Measurements from ENCODE around the gene TTYH1. TPM values are rescaled to one million over a fixed set of nuclear protein-coding genes. Genes with fewer than 3 reads are reported as not detected.
"Not testable (repeated sequence)": the region's sequence is repeated elsewhere in the genome, so short reads cannot be mapped to it uniquely, and the experiment has no call there.

Gene TTYH1
- polyA plus RNA-seq, 1 donor = 3.9 TPM

- no peak for DNase-seq (ENCODE audit: low read depth)
Observed at GRCh38 chr19:54459282-54460229, 44.3 kb downstream of the TTYH1 start.

- no peak for DNase-seq (ENCODE audit: low read depth)
Observed at GRCh38 chr19:54460230-54461005, 45.2 kb downstream of the TTYH1 start.

DNA sequence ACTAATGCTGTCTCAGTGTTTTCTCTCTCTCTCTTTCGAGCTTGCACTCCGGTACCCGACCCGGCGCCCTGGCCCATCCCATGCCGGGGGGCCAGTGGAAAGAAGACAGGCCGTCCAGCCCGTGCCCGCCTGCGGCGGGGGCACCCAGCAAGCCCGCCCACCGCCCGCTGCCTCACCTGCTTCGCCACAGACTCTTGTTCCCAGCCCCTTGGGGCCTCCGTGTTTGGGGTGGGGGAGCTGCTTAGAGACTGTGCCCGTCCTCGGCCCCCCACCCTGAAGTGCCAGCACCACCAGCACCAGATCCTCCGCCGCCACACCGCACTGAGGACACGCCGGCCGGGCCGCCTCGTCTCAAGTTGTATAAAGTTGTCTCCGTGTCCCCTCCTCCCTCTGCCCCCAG is 45.9 kb downstream of the TTYH1 start:
- no peak for DNase-seq (ENCODE audit: low read depth)

GRCh38 chr19:54461613-54462012 is 46.3 kb downstream of the TTYH1 start:
- no peak for DNase-seq (ENCODE audit: low read depth)

- no peak for DNase-seq (ENCODE audit: low read depth)
Observed at GRCh38 chr19:54462047-54462654, 46.9 kb downstream of the TTYH1 start.

GRCh38 chr19:54462655-54463530 is 47.6 kb downstream of the TTYH1 start:
- no peak for DNase-seq (ENCODE audit: low read depth)

GRCh38 chr19:54463531-54464043 is 48.3 kb downstream of the TTYH1 start, which contains the start of gene LENG9:
Gene LENG9, minus strand, starts transcription at chr19:54463778. Its CDS starts 252 bp downstream, at chr19:54463526.
- peak; percentile 86 for DNase-seq (ENCODE audit: low read depth)

DNA sequence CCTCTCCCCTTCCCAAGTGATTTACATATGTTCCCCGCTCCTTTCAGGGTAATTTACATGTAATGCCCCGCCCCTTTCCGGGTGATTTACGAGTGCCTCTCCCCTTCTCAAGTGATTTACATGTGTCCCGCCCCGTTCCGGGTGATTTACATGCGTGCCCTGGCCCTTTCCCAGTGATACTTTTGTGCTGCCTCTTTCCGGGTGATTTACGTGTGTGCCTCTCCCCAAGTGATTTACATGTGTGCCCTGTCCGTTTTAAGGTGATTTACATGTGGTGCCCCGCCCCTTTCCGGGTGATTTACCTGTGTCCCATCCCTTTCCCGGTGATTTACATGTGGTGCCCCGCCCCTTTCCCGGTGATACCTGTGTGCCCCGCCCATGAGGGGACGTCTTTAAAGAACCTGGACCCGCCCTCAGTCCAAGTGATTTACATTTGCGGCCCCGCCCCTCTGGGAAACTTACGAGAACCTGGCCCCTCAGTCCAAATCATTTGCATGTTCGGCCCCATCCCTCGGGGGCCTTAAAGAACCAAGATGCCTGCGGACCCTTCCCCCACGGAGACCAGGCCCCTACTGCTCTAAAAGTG is 48.9 kb downstream of the TTYH1 start:
- no peak for DNase-seq (ENCODE audit: low read depth)

GRCh38 chr19:54464630-54465425 is 49.6 kb downstream of the TTYH1 start:
- DNase-seq (ENCODE audit: low read depth) = no peak

DNA sequence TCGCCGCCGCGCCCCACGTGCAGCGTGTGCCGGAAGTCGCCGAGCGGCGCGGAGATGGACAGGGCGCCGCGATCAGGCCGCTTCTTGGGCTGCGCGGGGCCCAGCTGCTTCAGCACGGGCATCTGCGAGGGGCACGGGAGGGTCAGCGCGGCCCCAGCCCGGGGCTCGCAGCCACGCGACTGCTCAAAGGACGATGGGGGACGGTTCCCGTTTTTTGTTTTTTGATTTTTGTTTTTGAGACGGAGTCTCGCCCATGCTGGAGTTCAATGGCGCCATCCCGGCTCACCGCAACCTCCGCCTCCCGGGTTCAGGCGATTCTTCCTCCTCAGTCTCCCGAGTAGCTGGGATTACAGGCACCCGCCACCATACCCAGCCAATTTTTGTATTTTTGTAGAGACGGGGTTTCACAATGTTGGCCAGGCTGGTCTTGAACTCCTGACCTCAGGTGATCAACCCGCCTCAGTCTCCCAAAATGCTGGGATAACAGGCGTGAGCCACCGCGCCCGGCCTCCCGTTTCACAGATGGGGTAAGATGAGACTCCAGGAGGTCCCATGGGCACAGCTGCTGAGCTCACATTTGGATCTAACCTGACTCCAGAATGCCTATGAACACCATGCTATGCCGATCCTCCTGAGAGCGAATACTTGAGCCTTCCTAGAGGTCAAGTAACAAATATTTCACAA is 50.3 kb downstream of the TTYH1 start:
- DNase-seq (ENCODE audit: low read depth) = no peak

- not testable (repeated sequence) for DNase-seq (ENCODE audit: low read depth)
Observed at GRCh38 chr19:54466110-54466480, 50.8 kb downstream of the TTYH1 start.

- no peak for DNase-seq (ENCODE audit: low read depth)
Observed at GRCh38 chr19:54469496-54469934, 54.3 kb downstream of the TTYH1 start.

DNA sequence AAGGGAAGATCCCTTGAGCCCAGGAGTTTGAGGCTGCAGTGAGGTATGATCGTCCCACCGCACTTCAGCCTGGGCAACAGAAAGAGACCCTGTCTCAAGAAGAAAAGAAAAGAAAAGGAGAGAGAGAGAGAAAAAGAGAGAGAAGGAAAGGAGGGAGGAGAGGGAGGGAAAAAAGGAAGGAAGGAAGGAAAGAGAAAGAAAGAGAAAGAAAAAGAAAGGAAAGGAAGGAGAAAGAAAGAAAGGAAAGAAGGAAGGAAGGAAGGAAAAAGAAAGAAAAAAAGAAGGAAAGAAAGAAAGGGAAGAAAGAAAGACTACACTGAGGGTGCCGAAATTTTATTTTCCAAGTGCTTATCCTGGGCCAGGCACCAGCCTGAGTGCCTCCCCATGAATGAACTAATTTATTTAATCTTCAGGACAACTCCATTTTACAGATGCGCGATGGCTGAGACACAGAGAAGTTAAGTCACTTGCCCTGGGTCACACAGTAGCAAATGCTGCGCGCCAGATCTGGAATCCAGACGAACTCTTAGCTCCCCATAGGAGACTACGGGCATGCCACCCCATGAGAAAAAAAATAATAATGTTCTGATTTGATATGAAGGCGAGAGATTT is 55.1 kb downstream of the TTYH1 start:
- DNase-seq (ENCODE audit: low read depth) = no peak

- no peak for DNase-seq (ENCODE audit: low read depth)
Observed at GRCh38 chr19:54470991-54471782, 55.9 kb downstream of the TTYH1 start.

GRCh38 chr19:54473071-54473891 is 58.0 kb downstream of the TTYH1 start, which contains the start of gene CDC42EP5:
Gene CDC42EP5, minus strand, starts transcription at chr19:54473296. Its CDS starts 7,749 bp downstream, at chr19:54465547.
- no peak for DNase-seq (ENCODE audit: low read depth)

GRCh38 chr19:54473892-54474372 is 58.7 kb downstream of the TTYH1 start:
- DNase-seq (ENCODE audit: low read depth) = no peak

- DNase-seq (ENCODE audit: low read depth) = no peak
Observed at GRCh38 chr19:54475706-54476105, 60.4 kb downstream of the TTYH1 start.

Data from forelimb muscle (tissue), 1 donor.